Stimulated activated CD8-positive, alpha-beta memory T cell treated with anti-CD3 and anti-CD28 coated beads, Interleukin-15, amount 100 ng/mL, for 24 hours (primary cell): ENCODE data around the gene SERPINA9.
"Not testable (repeated sequence)": the region's sequence is repeated elsewhere in the genome, so short reads cannot be mapped to it uniquely, and the experiment has no call there.

Experiments
- DNase-seq: peaks from one replicate; pipeline ENCODE4 v3.0.0-alpha.2; 2020; ENCODE audit warnings: low read depth

SERPINA9 gene

GRCh38 chr14:94486883-94487282, 10.9 kb upstream of the SERPINA9 start:
- no peak for DNase-seq

- DNase-seq = peak; percentile 37
Measured at GRCh38 chr14:94485944-94486841, 10.2 kb upstream of the SERPINA9 start.

DNA sequence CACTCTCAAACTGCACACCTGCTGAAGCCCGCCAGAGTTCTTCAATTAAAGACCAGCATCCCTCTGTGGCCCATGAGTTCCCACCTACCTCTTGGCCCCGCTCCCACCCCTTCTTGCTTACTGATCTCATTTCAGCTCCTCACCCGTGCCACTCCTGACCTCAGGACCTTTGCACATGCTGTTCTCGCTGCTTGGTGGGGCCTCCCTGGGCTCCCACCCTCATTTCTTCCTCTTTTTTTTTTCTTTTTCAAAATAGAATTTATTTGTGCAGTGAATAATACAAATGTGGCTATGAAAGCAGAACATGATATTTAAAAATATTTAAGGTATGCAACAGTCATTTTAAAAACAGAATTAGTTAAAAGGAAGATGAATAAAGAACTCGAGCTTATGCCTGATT, 8.5 kb upstream of the SERPINA9 start:
- no peak for DNase-seq

- DNase-seq = no peak
Measured at GRCh38 chr14:94483729-94484275, 7.8 kb upstream of the SERPINA9 start.

GRCh38 chr14:94483071-94483451, 7.1 kb upstream of the SERPINA9 start:
- DNase-seq = no peak

DNA sequence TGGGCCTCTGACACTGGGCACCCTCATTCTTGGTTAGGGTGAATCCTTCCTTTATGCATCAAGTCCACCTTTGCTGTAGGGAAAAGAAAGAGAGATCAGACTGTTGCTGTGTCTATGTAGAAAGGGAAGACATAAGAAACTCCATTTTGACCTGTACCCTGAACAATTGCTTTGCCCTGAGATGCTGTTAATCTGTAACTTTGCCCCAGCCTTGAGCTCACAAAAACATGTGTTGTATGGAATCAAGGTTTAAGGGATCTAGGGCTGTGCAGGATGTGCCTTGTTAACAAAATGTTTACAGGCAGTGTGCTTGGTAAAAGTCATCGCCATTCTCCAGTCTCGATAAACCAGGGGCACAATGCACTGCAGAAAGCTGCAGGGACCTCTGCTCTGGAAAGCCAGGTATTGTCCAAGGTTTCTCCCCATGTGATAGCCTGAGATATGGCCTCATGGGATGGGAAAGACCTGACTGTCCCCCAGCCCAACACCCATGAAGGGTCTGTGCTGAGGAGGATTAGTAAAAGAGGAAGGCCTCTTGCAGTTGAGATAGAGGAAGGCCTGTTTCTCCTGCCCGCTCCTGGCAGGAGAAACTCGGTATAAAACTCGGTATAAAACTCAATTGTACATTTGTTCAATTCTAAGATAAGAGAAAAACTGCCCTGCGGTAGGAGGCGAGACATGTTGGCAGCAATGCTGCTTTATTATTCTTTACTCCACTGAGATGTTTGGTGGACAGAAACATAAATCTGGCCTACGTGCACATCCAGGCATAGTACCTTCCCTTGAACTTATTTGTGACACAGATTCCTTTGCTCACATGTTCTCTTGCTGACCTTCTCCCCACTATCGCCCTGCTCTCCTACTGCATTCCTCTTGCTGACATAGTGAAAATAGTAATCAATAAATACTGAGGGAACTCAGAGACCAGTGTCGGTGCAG, 6.4 kb upstream of the SERPINA9 start:
- DNase-seq = not testable (repeated sequence)

DNA sequence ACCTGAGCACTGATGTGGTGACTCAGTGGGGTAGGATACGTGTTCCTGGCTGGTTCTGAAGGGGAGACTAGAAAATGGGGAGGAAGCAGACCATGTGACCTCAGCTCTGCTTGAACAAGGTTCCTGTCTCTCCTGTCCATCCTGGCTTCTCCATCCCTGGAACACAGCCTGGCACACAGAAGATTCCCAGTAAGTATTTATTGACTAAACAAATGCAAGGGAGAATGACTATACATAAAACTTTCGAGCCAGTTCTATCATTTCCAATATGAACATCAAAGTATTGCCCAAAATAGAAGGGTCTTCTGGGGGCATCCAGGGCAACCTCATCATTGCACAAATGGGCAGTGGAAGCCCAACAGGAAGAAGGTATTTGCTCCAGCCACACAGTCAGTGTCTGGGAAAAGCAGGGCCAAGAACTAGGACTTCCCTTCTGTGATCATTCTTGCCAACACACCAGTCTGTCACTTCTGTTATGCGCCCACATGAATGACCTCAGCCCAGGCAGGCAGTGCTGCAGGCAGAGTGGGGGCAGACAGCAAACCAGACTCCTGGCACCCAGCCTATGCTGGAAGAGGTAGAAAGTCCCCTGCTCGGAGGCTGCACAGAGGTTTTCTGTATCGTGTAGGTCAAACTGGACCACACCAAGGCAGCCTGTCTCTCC, 5.6 kb upstream of the SERPINA9 start:
- DNase-seq = no peak

DNA sequence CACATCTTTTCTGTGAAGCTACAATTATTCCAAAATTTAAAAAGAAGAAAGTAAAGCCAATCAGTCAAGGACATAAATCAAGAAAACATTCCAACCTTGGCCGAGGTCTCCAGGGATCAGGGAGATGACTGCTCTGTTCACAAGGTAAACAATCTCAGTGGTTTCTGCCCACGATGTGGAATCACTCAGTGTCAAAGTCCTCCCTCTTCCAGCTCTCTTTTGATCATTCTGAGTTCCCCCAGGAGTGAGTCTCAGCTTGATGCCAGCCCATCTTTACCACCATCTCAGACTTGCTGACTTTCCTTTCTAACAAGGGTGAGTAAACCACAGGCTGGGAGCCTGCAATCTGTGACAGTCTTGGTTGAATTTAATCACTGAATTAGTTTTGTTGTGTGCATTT, 4.8 kb upstream of the SERPINA9 start:
- DNase-seq = no peak

GRCh38 chr14:94478420-94478819, 2.4 kb upstream of the SERPINA9 start:
- DNase-seq = no peak

GRCh38 chr14:94474581-94475031, 1.4 kb downstream of the SERPINA9 start:
- no peak for DNase-seq

- DNase-seq = no peak
Measured at GRCh38 chr14:94473666-94474410, 2.2 kb downstream of the SERPINA9 start.

GRCh38 chr14:94472842-94473241, 3.2 kb downstream of the SERPINA9 start:
- no peak for DNase-seq

DNA sequence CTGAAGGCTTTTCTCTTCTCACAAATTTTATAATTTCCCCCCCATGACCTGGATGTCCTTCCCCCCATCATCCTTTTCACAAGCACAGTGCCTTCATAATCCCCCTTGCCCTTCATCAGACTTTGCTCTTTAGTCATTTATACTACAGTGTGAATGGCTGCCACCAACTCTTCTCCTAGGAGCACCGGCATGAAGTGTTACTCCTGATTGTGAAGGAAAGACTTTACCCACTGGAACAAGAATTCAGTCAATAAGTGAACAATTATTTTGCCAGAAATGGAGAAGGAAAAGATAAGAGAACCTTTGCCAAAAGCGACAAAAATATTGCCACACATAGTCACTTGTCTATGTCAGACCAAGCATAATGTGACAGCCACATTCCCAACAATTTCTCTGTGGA, 5.0 kb downstream of the SERPINA9 start:
- no peak for DNase-seq

GRCh38 chr14:94470311-94470710, 5.7 kb downstream of the SERPINA9 start:
- DNase-seq = no peak

GRCh38 chr14:94469261-94469660, 6.7 kb downstream of the SERPINA9 start:
- DNase-seq = no peak

DNA sequence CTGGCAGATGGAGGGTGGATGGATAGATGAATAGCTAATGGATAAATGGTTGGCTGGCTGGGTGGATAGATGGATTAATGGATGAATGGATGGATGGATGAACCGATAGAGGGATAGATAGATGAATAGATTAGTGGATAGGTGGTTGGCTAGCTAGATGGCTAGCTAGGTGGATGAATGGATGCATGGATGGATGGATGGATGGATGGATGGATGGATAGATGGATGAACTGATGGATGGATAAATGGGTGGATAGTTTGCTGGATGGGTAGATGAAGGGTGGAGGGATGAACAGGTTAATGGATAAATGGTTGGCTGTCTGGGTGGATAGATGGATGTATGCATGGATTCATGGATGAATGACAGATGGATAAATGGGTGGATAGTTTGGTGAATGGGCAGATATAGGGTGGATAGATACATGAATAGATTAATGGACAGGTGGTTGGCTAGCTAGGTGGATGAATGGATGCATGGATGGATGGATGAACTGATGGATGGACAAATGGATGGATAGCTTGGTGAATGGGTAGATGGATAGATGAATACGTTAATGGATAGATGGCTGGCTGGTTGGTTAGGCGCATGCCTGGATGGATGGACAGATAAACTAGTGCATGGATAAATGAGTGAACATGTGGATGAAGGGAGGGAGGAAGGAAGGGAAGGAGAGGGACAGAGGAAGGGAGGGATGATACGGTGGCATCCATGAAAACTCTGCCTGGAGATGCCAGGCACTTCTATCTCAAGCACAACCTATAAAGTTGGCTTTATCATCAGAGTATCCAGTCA, 8.1 kb downstream of the SERPINA9 start:
- DNase-seq = no peak

- DNase-seq = no peak
Measured at GRCh38 chr14:94466706-94467370, 9.2 kb downstream of the SERPINA9 start.

GRCh38 chr14:94465042-94465441, 11.0 kb downstream of the SERPINA9 start:
- DNase-seq = no peak

DNA sequence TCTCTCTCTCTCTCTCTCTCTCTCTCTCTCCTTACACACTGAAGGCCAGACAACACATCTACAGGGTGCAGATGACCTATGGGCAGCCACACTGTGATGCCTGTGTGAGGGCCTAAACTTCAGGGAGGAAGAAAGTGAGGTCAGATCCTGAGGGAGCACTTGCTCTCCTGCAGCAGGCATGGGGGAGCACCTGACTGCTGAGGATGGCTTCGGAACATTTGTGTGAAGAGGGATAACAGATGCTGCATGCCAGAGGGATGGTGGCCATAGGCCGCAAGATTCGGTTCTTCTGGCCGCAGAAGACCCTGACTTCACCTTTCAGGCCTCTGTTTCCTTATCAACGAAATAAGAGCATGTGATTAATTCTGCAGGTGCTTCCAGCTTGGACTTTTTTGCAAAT, 11.7 kb downstream of the SERPINA9 start:
- no peak for DNase-seq
